Duodenal mucosa (tissue), 2 donors: ENCODE results near the gene PDLIM1.

Source experiments
- H3K27ac ChIP-seq: one replicate; pipeline ENCODE4 v1.7.0; 2013; ENCODE audit warnings: low read depth, low read length
- H3K27me3 ChIP-seq, 2 donors: one replicate each; pipeline ENCODE4 v1.7.0; 2013; ENCODE audit warnings: low read length in 2 of 2, control low read depth in 1 of 2; ENCODE audit not compliant: insufficient read depth in 2 of 2, control insufficient read depth in 1 of 2
- H3K36me3 ChIP-seq, 2 donors: one replicate each; pipeline ENCODE4 v1.7.0; 2013; ENCODE audit warnings: low read length in 2 of 2, control low read depth in 1 of 2; ENCODE audit not compliant: insufficient read depth in 2 of 2, control insufficient read depth in 1 of 2
- H3K4me1 ChIP-seq, 2 donors: one replicate each; pipeline ENCODE4 v1.7.0; 2013; ENCODE audit warnings: low read length in 2 of 2, control low read depth in 1 of 2; ENCODE audit not compliant: insufficient read depth in 2 of 2, control insufficient read depth in 1 of 2
- H3K4me3 ChIP-seq, 2 donors: one replicate each; pipeline ENCODE4 v1.7.0; 2013; ENCODE audit warnings: low read length in 2 of 2, low read depth in 1 of 2
- H3K9ac ChIP-seq, 2 donors: one replicate each; pipeline ENCODE4 v1.7.0; 2013; ENCODE audit warnings: low read length in 2 of 2, low read depth in 1 of 2
- H3K9me3 ChIP-seq, 2 donors: one replicate each; pipeline ENCODE4 v1.7.0; 2013; ENCODE audit warnings: low read length in 2 of 2, control low read depth in 1 of 2; ENCODE audit not compliant: control insufficient read depth in 1 of 2

Gene PDLIM1

DNA sequence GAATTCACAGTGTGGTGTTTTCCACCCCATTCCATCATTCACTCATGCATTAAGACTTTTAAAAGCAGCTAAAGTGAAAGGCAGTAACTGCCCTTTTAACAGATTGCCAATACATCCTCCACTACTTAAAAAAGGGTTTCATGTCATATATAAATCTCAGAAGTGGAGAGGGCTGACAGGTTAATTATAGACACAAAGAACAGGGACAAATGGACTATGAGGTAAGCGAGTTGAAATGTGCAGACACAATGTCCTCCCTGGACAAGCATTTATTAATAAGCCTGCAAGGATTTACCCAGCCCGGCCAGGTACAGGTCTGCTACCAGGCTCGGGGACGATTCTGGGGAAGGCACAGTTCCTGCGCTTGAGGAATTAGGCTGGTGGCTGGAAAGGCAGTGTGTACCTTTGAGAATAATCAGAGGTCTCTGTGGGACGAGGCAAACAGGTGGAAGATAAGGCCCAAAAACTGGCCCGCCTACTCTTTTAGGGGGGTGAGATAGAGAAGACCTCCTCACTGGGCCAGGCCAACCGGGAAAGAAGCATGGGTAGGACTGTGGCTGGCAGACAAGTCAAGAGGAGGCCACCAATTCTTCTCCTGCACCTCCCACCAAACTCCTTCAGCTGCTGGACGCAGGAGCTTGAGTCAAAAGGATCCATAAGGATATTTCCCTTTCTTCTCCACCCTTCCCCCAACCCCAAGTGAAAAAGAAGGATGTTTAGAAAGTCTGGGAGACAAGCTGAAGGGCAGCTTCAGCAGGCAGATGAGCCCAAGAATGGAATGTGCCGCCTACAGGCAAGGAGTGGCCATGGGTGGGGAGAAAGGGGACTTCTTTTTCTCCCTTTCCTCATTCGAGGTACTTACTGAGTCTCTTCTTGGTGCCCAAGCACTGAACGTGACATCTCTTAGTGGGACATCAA, 1.5 kb downstream of the PDLIM1 start:
- H3K4me1 ChIP-seq = peaks cover 30 to 35% of the 10 kb centered on the region in 2 donors
- H3K27ac ChIP-seq = peak overlapping the region; percentile 89
- H3K9ac ChIP-seq = peak overlapping the region; percentile 88 to 94
- no peaks in the 10 kb centered on the region for H3K9me3 ChIP-seq
- peak overlapping the region; percentile 83 to 87 for H3K4me3 ChIP-seq
- H3K36me3 ChIP-seq = no peaks in the 10 kb centered on the region
- no peaks in the 10 kb centered on the region for H3K27me3 ChIP-seq

DNA sequence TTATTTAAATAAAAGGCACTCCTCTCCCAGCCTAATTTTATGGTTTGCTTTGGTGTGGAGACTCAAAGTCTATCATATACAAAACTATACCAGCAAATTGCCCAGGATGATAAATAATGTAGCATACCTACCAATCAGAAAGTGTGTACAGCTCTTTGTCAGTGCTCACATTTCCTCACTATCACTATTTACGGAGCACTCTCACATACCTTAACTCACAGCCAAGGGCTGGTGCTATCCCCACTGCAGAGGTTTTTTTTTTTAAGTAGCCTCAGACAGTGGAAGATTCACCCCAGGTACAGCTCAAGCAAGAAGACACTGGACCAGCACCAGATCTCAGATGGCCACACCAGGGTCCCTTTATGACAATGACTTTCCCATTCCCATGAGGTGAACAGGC, 2.5 kb downstream of the PDLIM1 start:
- Histone ChIP-seq H3K9me3 (no peaks in the 10 kb centered on the region), H3K36me3 (no peaks in the 10 kb centered on the region), H3K27me3 (no peaks in the 10 kb centered on the region), H3K27ac (no peak overlapping the region), H3K4me1 (peaks cover 36 to 38% of the 10 kb centered on the region in 2 donors), H3K4me3 (peak overlapping the region; percentile 83 to 87), H3K9ac (peak overlapping the region; percentile 88 to 94)

DNA sequence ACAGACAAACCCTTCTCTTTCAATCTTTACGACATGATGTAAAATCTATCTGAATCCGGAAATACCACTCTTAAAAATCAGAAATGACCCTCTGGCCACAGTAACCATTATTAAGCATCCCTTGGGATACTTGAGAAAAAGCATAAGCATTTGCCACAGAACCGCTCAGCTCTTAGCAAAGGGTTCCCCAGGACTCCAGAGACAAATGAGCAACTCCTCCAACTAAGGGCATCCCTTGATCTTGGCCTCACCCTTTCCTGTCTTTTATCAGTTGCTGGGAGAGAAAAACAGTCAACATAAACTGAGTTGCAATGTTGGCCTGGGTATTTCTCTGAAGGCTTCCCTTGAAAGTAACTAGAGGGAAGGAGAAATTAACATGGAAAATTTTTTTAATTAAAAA, 3.5 kb downstream of the PDLIM1 start:
- Histone ChIP-seq H3K27me3 (no peaks in the 10 kb centered on the region), H3K27ac (no peak overlapping the region), H3K36me3 (no peaks in the 10 kb centered on the region), H3K9me3 (no peaks in the 10 kb centered on the region), H3K4me3 (peak overlapping the region; percentile 31 to 83), H3K4me1 (peaks cover 37 to 38% of the 10 kb centered on the region in 2 donors), H3K9ac (peak overlapping the region in 1 of 2 donors; percentile 94)

DNA sequence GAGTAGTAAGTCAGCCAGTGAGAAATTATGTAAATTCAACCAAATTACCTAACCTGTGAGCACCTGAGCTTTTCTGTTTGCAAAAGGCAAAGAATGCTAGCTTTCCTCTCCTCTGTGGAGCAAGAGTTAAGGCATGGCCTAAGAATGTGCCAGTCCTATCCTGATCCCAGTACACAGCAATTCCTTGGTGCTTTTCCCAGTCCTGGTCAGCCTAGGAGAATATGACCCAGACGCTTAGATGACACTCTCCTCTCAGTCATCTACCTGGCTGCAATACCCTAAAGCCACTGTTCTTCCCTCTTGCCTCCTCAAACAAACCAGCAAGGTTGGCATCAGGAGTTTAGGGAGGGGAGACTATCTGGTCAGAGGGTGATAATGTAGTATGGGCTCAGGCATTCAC, 4.1 kb downstream of the PDLIM1 start:
- Histone ChIP-seq H3K4me1 (peaks cover 42 to 43% of the 10 kb centered on the region in 2 donors), H3K9me3 (no peaks in the 10 kb centered on the region), H3K36me3 (no peaks in the 10 kb centered on the region), H3K9ac (peak overlapping the region in 1 of 2 donors; percentile 34), H3K4me3 (peak overlapping the region; percentile 1 to 83), H3K27me3 (no peaks in the 10 kb centered on the region), H3K27ac (no peak overlapping the region)

DNA sequence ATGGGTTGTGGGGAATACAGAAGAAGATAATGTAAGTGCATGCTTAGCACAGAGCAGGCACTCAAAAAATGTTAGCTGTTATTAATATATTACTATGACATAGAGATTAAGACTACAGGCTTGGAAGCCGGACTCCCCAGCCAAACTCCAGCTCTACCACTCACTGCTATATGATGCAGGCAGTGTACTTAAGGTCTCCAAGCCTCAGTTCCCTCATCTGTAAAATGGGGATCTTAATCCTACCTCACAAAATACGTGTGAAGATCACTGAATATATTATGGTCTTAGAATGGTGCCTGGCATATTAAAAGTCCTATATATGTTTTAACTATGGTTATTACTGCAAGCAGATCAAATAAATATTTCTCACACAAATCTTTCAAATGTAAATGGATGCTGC, 5.2 kb downstream of the PDLIM1 start:
- H3K36me3 ChIP-seq = no peaks in the 10 kb centered on the region
- no peak overlapping the region for H3K27ac ChIP-seq
- no peaks in the 10 kb centered on the region for H3K27me3 ChIP-seq
- peaks cover 42 to 43% of the 10 kb centered on the region in 2 donors for H3K4me1 ChIP-seq
- no peaks in the 10 kb centered on the region for H3K9me3 ChIP-seq
- no peak overlapping the region for H3K9ac ChIP-seq
- H3K4me3 ChIP-seq = no peak overlapping the region

DNA sequence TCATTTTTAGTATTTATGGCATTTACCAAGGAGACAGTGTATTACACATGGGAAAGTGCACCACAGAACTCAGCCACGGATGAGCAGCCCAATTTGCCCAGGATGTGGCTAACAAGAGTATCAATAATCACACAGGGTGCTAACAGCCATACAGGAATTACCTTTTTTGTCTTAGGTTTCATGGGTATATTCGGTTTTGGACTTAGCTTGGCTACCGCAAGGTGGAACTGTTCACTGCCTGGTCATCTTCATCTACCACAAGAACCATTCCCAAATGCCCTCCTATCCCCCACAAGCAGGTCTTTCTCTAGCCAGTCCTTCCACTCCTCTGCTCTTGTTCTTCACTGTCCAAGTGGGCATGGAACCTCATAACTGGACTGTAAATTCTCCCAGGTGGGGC, 6.0 kb downstream of the PDLIM1 start:
- Histone ChIP-seq H3K9ac (peak overlapping the region in 1 of 2 donors; percentile 7), H3K27ac (no peak overlapping the region), H3K4me1 (peaks cover 42 to 43% of the 10 kb centered on the region in 2 donors), H3K9me3 (no peaks in the 10 kb centered on the region), H3K27me3 (no peaks in the 10 kb centered on the region), H3K4me3 (no peak overlapping the region), H3K36me3 (no peaks in the 10 kb centered on the region)

DNA sequence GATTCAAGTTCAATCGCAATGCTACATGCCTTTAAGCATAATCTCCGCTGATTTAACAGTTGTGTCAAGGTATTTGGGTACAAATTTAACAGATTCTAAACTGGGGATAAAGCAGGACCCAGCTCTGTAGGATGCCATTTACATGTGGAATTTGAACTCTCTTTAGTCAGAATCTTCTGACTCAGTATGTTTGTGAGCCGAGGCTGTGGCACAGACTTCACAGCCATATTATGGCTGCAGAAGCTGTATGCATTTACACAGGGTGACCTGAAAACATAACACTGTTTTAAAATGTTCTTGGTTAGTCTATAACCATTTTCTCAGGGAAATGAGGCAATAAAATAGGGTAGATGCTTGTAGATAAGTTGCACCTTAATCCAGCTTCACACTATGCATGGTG, 8.7 kb downstream of the PDLIM1 start:
- Histone ChIP-seq H3K9ac (no peak overlapping the region), H3K27me3 (no peaks in the 10 kb centered on the region), H3K9me3 (no peaks in the 10 kb centered on the region), H3K27ac (no peak overlapping the region), H3K4me3 (no peak overlapping the region), H3K4me1 (peaks cover 37 to 48% of the 10 kb centered on the region in 2 donors), H3K36me3 (no peaks in the 10 kb centered on the region)

DNA sequence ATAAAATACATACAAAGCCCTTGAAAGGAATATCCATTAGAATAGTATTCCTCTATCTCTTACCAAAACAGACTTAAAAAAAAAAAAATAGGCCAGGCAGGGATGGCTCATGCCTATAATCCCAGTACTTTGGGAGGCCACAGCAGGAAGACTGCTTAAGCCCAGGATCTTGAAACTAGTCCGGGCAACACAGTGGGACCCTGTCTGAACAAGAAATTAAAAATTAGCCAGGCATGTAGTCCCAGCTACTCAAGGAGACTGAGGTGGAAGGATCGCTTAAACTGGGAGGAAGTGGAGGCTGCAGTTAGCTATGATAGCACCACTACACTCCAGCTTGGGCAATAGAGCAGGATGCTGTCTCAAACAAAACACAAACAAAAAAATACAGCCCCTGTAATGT, 9.6 kb downstream of the PDLIM1 start:
- H3K9me3 ChIP-seq = no peaks in the 10 kb centered on the region
- H3K27ac ChIP-seq = no peak overlapping the region
- H3K4me1 ChIP-seq = peaks cover 38 to 44% of the 10 kb centered on the region in 2 donors
- H3K36me3 ChIP-seq = no peaks in the 10 kb centered on the region
- H3K9ac ChIP-seq = no peak overlapping the region
- no peak overlapping the region for H3K4me3 ChIP-seq
- no peaks in the 10 kb centered on the region for H3K27me3 ChIP-seq

DNA sequence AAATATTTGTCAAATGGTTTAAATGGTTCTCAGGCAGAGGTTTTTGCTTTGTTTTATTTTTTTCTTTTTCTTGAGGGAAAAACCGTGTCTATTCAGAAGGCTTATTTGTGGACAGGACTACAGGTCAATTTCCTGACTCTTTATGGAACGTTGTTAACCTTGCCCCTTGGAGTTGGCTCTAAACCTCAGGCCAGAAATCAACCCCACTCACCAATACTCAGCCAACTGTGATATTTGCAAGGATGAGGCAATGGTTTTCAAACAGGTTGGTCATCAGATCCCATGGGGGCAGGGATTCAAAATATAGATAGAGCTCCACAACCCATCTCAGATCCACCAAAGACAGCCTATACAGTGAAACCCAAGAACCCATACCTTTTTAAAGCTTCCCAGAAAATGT, 10.2 kb downstream of the PDLIM1 start:
- H3K9me3 ChIP-seq = no peaks in the 10 kb centered on the region
- peaks cover 44 to 50% of the 10 kb centered on the region in 2 donors for H3K4me1 ChIP-seq
- H3K9ac ChIP-seq = no peak overlapping the region
- H3K27ac ChIP-seq = no peak overlapping the region
- H3K36me3 ChIP-seq = no peaks in the 10 kb centered on the region
- H3K27me3 ChIP-seq = no peaks in the 10 kb centered on the region
- no peak overlapping the region for H3K4me3 ChIP-seq

DNA sequence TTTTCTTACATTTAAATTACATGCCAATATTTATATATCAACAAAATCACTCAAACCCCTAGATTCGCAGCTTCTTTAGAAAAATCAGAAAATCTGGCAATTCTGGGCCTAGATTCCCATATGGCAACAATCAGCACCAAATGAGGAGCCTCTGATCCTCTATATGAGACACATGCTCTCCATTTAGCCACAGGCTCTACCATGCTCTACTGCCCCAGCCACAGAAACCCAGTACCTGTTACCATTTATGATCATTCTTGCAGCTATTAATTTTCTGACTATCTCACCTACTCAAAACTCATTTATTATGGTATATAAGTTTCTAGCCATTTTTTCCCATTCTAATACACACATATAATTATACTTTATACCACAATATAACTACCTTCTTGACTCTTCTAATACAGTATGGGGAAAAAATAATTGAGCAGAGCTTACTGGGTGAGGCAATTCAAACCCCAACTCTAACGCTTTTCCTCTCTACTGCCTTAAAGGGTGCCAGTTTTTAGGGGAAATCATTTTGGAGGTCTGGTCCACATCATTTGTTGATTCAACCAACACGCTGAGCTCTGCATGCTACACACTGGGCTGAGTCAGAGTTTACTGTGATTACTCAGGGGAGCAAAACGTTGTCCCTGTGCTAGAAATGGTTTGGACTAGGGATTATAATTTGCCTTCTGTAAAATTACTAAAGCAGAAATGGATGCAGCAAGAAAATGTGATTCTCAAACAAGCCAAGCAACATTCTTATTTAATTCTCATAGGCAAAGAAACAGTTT, 11.6 kb downstream of the PDLIM1 start:
- H3K27ac ChIP-seq = no peak overlapping the region
- H3K27me3 ChIP-seq = no peaks in the 10 kb centered on the region
- peaks cover 46 to 51% of the 10 kb centered on the region in 2 donors for H3K4me1 ChIP-seq
- no peak overlapping the region for H3K4me3 ChIP-seq
- H3K9me3 ChIP-seq = no peaks in the 10 kb centered on the region
- no peaks in the 10 kb centered on the region for H3K36me3 ChIP-seq
- H3K9ac ChIP-seq = no peak overlapping the region
